HG03460 (cell line): ENCODE results near the gene ZCCHC24.

Experiments used
- ATAC-seq: cut with Tn5 transposase; IDR thresholded peaks from one replicate; pipeline ENCODE4 v1.9.1; 2021; ENCODE audit not compliant: unreplicated experiment

Gene ZCCHC24

DNA sequence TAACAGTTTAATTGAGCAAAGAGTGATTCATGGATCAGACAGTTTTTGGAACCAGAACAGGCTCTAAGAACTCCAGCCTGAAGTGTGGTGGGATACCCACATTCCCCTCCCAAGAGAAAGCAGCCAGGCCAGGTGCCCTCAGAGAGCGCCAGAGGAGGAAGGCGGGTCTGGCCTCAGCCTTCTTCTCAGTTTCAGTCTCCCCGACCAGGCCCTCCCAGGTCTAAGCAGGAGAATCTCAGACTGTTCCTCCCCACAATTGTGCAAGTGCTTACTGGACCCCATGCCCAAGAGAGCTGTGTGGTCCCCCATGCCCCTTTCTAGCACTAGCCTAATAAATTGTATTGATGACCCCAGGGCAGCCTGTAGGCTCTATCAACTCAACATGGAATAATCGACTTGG is 72.6 kb downstream of the ZCCHC24 start:
- no peak for ATAC-seq

DNA sequence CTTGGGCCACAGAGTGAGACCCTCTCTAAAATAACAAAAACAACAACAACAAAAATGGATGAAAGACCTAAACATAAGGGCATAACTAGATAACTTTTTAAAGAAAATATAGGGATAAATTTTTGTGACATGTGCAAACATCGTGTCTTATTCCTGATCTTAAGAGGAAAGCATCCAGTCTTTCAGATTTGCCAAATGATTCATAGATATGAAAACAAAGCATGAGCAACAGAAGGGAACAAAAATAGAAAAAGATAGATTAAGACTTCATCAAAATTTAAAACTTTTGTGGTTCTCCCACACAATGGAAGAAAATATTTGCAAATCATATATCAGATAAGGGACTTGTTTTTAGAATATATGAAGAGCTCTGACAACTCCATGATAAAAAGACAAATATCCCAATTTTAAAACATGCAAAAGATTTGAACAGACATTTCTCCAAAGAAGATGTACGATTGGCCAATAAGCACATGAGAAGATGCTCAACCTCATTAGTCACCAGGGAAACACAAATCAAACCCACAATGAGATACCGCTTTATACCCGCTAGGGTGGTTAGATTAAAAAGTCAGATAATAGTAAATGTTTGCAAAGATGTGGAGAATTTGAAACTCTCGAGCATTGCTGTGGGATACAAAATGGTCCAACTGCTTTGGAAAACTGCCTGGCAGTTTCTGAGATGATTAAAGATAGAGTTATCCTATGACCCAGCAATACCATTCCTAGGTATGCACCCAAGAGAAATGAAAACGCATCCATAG is 77.8 kb downstream of the ZCCHC24 start:
- ATAC-seq = no peak

DNA sequence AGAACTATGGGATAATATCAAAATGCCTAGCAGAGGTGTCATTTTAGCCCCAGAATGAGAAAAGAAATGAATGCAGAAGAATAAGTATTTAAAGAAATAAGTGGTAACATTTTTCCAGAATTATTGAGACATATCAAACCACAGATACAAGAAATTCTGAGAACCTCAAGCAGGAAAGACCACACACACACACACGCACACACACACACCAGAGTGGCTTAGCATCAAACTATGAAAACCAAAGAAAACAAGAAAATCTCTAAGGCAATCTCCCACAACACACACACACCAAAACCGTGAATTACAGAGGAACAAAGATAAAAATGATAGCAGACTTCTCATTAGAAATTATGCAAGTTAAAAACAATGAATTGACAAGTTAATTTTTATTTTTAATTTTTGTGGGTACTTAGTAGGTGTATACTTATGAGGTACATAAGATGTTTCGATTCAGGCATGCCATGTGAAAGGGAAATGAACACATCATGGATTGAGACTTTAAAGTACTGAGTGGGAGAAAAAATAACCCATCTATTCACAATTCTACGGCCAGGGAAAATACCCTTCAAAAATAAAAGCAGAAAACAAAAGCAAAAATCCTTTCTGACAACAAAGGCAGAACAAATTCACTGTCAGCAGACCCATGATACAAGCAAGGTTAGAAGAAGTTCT is 83.6 kb downstream of the ZCCHC24 start:
- no peak for ATAC-seq

DNA sequence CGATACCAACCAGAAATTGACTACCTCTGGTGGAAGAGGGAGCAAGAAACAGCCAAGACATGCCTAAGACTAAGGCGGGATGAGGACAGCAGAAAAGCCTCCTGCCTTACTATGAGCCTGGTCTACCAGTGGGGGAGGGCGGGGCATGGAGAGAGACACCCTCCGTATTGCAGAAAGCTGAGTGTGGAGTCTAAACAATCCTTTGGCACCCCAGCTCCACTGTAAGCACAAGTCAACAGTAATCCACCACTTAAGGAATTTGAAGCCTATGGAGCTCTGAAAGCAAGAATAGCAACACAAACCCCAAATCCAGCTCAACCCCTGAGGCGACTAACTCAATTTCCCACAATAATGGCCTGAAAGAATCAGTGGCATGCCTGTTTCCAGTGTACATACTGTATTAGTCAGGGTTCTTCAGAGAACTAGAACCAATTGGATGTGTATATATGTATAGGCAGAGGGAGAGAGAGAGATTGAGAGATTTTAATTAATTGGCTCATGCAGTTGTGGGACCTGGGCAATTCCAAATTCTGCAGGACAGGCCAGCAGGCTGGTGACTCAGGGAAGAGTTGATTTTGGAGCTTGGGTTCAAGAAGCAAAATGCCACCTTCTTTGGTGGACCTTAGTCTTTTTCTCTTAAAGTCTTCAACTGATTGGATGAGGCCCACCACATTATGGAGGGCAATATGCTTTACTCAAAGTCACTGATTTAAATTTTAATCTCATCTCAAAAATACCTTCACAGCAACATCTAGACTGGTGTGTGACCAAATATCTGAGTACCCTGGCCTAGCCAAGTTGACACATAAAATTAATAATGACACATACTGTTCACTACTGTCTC is 84.7 kb downstream of the ZCCHC24 start:
- ATAC-seq = no peak

DNA sequence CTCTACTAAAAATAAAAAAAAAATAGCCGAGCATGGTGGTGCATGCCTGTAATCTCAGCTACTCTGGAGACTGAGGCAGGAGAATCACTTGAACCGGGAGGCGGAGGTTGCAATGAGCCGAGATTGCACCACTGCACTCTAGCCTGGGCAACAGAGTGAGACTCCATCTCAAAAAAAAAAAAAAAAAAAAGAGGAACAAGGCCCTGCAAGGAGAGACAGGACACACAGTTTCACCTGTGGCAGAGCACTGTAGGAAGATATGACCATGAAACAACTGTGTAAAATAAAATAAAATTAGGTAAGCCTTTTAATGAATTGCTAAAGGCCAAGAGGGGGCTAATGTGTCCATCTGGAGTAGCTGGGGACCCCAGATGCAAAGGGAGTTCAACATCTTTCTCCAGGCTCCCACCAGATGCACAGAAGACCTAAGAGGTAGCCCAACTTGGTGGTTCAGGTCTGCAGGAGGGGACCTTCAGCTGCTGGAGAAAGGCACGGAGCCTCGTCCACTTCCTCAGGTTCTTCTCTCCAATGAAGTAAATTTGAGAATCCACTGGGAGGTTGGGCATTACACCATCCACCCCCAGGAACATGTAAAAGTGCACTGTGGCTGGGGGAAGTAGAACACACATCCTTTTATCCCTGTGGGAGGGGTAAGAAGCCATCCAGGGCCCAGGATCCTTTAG is 85.5 kb downstream of the ZCCHC24 start:
- ATAC-seq = no peak

DNA sequence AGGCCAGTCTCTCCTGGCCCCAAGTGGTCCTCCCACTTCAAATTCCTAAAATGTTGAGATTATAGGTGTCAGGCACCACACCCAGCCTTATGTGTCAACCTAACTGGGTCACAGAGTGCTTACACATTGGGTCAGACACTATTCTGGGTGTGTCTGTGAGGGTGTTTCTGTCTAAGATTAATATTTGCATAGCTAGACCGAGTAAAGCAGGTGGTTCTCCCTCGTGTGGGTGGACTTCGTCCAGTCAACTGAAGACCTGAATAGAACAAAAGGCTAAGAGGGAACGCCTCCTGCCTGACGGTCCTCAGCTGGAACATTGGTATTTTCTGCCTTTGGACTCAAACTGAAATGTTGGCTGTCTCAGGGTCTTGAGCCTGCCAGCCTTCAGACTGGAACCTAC is 86.6 kb downstream of the ZCCHC24 start:
- ATAC-seq = no peak

DNA sequence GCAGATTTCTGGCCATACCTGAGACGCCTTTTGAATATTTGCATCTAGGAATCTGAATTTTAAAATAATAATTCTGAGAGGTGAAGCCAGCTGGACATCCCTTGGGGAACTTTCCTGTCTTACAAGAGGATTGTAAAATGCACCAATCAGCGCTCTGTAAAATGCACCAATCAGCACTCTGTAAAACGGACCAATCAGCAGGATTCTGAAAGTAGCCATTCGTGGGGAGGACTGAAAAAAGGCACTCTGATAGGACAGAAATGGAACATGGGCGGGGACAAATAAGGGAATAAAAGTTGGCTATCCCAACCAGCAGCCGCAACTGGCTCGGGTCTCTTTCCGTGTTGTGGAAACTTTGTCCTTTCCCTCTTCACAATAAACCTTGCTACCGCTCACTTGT is 88.2 kb downstream of the ZCCHC24 start:
- ATAC-seq = no peak

DNA sequence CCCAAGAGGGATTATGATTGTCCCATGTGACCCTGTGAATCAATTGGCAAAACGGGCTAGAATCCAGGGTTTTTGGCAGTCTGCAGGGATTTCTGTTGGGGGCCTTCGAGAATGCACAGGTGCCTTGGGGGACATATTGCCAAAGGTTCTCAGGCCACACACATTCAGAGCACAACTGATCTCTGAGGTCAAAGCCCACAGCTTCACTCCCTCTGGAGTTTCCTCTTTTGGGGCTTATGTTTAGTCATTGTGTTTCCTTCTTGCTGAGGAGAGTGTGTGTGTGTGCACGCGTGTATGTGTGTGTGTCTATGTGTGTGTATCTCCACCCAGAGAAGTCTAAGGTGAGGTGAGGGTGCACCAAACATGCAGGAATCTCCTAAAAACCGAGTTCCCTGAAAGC is 89.3 kb downstream of the ZCCHC24 start:
- no peak for ATAC-seq

DNA sequence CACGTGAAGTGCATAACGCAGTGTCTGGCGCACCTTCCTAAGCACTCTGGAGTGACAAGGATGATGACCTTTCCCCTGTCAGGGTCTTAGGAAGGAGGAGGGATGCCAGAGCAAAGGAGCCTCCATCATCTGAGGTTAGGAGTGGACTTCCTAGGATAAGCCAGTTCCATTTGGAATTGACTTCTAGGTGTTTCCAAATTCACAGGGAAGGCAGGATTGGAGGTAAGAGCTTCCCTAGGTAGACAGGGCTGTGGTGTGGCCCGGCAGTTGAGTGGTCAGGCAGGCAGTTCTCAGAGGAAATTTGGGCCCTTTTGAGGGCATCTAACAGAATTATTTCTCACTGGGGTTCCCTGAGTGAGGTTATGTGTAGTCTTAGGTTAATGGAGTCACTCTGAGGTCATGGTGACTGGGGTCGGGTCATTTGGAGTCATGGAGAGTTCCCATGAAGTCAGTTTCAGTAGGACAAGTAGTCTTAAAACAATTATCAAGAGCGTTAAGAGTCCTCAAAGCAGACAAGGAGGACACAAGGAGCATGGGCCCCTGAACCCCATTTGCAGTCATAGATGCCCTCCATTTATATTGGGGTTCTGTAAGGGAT is 89.9 kb downstream of the ZCCHC24 start:
- no peak for ATAC-seq

DNA sequence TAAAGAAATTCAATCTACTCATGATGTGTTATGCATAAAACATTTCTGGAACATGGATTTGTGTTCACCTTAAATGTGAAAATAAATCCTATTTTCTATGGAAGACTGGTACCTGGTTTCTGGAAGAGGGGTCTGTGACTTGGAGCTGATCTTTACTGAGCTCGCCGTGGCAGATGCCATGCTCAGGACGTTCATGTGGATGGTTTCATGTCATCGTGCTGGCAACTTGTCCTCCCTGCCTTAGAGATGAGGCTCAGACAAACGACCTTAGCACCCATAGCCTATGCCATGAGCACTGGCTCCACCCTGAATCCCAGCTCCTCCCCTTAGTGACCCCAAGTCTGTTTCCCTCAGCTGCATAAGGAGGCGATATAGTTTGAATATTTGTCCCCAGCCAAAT is 90.8 kb downstream of the ZCCHC24 start:
- no peak for ATAC-seq

DNA sequence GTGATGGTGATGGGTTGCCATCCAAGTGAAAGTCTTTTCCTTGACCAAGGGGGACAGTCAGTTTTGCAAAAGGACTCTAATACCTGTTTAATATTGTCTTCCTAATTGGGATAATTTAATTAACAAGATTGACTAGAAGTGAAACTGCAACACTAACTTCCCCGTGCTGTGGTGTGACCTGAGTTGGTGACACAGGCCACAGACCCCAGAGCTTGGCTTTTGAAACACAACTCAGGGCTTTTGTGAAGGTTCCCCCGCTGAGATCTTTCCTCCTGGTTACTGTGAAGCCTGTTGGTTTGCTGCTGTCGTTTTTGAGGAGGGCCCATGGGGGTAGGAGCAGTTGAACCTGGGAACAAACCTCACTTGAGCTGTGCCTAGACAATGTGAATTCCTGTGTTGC is 91.3 kb downstream of the ZCCHC24 start:
- no peak for ATAC-seq

DNA sequence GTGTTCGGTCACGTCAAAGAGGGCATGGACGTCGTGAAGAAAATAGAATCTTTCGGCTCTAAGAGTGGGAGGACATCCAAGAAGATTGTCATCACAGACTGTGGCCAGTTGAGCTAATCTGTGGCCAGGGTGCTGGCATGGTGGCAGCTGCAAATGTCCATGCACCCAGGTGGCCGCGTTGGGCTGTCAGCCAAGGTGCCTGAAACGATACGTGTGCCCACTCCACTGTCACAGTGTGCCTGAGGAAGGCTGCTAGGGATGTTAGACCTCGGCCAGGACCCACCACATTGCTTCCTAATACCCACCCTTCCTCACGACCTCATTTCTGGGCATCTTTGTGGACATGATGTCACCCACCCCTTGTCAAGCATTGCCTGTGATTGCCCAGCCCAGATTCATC is 91.7 kb downstream of the ZCCHC24 start:
- ATAC-seq = no peak

DNA sequence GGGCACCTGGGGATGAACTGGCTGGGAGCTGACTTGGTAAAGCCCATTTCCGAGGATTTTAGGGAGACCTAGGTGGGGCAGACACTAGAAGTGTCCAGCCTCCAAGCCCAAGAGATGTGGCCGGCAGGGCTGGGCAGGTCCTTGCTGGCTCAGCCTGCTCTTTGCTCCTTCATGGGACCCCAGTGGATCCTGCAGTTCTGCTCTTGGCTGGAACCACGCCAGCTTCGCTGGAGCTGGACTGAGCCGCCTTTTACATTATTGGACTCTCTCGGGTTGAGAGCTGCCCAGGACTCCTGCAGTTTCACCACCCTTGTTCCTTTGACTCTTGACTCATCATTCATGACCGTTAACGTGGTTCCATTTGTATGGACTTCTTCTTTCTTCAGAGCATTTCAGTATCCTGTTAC is 92.4 kb downstream of the ZCCHC24 start:
- no peak for ATAC-seq

DNA sequence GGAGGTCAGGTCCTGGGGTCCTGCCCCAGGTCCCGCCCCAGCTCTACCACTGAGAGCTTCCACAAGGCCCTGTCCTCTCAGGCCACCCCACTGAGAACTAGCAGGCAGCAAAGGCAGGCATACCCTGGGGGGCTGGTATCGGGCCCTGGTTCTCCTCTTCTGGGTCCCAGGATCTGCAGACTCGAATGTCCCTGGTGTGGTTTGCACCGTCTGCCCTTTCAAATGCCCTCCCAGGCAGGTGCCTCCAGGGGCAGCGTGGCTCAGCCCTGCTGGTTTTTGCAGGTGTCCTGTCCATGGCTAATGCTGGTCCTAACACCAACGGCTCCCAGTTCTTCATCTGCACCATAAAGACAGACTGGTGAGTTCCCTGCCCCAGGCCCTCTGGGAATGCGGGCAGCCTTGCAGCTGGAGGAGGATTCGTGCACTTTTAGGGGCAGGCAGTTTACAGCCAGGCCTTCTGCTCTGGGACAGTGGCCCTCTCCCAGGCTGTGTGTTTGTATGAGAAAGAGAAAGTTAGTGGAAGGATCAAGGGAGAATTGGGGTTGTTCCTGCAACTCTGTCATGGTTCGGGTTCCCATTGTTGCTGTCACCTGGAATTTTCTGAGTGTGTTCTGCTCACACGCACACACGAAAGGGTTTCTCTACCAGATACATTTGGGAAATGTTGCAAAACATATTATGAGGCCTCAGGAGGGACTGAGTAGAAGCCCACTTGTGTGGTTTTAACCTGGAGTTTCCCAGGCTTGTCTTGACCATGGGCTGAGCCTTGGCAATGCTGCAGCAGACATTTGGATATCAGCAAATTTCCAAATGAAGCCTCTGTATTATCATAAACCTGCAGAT is 93.2 kb downstream of the ZCCHC24 start:
- no peak for ATAC-seq

DNA sequence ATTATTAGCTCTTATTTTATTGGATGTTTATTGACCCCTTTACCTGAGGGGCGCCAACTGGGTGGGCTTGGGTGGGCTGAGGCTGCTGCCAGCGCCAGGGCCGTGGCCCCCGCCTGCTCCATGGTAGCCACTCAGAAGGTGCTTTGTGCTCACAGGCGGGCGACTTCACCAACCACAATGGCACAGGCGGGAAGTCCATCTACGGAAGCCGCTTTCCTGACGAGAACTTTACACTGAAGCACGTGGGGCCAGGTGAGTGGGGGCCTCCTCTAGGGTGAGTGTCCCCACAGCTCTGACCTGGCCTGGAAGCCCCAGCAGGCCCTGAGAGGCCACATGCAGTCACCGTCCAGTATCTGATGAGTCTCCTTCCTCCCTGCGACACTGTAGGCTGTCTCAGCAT is 94.1 kb downstream of the ZCCHC24 start:
- no peak for ATAC-seq

DNA sequence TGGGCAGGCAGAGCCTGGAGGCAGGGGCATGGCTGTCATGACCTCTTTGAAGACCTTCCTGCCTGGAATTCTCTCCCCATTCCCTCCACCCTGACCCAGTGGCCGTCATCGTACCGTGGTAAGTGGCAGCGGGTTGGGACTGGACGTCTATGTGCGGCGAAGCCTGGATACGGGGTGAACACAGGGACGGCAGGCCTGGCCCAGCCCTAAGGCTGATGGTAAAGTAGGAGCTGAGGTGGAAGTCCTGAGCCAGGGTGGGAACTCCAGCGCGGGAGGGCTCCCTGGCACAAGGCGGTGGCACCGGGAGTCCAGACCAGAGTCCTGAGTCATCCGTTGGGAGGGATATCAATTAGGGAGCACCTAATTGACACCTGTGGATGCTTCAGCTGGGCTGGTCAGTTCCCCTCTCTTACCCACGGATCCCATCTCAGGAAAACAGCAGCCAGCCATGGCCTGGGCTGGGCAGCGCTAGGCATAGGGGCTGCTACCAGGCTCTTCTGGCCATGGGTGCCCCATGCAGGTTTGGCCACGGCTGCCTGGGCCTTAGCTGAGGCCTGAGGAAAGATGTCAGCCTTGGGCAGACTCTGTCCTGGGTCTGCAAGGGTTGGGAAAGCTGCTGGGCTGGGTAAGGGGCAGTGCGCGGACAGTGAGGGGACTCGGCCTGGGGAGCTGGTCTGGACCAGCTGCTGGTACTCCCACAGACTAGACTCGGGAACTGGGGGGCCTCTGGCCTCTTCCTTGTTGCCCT is 94.8 kb downstream of the ZCCHC24 start:
- no peak for ATAC-seq

DNA sequence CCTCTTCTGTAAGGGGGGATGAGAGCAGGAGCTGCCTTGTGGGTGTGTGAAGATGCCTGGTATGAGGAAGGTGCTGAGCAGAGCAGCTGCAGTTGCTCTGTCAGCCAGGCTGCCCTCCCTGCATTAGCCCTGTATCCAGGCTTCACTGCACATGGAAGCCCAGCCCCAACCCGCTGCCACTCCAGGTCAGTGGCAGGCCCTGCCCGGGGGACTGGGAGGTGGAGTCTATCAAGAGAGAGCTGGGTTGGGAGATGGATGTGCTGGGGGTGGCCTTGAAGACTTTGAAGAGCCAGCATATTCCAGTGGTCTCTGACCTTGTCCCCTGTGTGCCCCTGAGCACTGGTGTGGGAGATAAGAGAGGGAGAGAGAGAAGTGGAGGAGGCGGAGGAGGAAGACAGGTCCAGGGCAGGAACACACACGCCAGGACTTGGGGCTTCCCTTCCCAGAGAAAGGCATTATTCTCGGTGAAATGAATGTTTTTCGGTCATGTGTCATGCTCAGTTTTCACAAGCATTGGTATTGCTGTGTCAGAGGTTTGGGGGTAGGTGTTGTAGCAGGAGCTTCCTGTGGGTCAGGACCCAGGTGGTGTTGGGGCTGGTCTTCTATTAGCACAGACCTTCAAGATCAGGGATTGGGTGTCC is 95.5 kb downstream of the ZCCHC24 start:
- no peak for ATAC-seq

DNA sequence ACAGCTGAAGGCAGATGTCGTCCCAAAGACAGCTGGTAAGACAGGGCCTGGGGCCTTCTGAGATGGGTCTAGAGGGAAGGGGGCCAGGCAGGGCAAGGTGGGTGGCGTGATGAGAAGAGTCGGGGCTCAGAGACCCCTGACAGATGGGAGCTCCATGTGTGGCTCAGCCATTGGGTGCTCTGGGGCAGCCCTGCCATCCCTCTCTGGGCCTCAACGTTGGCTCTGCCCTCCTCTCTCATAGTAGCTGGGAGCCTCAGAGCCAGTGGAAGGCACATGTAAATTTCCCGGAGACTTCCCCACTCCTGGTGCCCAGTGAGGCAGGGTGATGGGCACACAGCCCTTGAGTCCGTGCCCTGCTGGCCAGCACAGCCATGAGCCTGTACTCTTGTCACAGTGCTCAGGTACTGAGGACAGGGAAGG is 96.3 kb downstream of the ZCCHC24 start:
- ATAC-seq = no peak

DNA sequence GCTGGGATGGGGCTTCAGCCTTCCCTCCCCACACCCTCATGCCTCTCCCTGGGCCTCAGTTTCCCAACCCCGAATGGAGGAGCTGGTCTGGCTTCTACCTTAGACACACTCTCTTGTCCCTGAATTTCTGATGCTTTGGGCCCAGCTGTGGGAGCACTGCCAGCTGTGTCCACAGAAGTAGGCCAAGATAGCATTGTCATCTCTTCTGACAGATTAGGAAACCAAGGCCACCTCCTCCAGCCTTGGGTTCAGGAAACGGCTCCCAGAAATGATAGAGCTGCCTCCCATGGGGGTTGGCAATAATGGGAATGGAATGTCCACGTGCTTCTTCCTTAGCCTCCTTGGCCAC is 96.8 kb downstream of the ZCCHC24 start:
- no peak for ATAC-seq
